ENCODE data around the gene RAB3IL1. TPM values are rescaled to one million over a fixed set of nuclear protein-coding genes. Genes with fewer than 3 reads are reported as not detected.

Gene RAB3IL1
- total and polyA plus RNA-seq, 9 of the 15 experiments (the other 6 are each of a cell fraction or from before 2014, with no cell fraction given): 0.15 to 42.6 (median 15.5) TPM

GRCh38 chr11:61919705-61920631 is 2.6 kb upstream of the RAB3IL1 start (continued):
- TF ChIP-seq ZHX1 (conservative IDR thresholded peaks at IDR 0.05; ENCODE audit: low read length) (no peak), SMAD2 (IDR thresholded peaks at IDR 0.05; ENCODE audit: low read depth, low read length) (no peak), REST (IDR thresholded peaks at IDR 0.05; ENCODE audit: borderline replicate concordance) (no peak), REST (CRISPR knock-in tag; IDR thresholded peaks at IDR 0.05; ENCODE audit: low read depth) (no peak), ZNF239 (CRISPR knock-in tag; IDR thresholded peaks at IDR 0.05) (no peak), HDAC3 (IDR thresholded peaks at IDR 0.05; ENCODE audit: borderline replicate concordance, partially characterized antibody) (no peak), MTA3 (IDR thresholded peaks at IDR 0.05; ENCODE audit: borderline replicate concordance) (0 out of 2 replicates have a peak, but pooled peaks have one; percentile 66), JUND (IDR thresholded peaks at IDR 0.05; ENCODE audit: borderline replicate concordance, low read depth, low read length) (peak; percentile 70; the same call in 1 of the 2 replicates), JUND (tag; IDR thresholded peaks at IDR 0.05; ENCODE audit: borderline replicate concordance, low read depth, low read length) (peak; percentile 59; the same call in 1 of the 3 replicates), MXI1 (IDR thresholded peaks at IDR 0.05; ENCODE audit: low read depth, low read length) (peak; percentile 57; the same call in 1 of the 2 replicates), ZNF830 (CRISPR knock-in tag; IDR thresholded peaks at IDR 0.05) (no peak), ZBTB5 (IDR thresholded peaks at IDR 0.05) (peak; percentile 78)

Data from K562 (cell line).